Measurements from ENCODE around the gene LRRC25.

Gene LRRC25

GRCh38 chr19:18401580-18402112, 4.2 kb upstream of the LRRC25 start:
- peak; percentile 59 for TF ChIP-seq CTCF (conservative IDR thresholded peaks at IDR 0.05)
- H3K27ac ChIP-seq, result peak overlapping the region; percentile 48

- peak overlapping the region; percentile 80 for H3K27ac ChIP-seq
- TF ChIP-seq CTCF (conservative IDR thresholded peaks at IDR 0.05), result no peak
Observed at GRCh38 chr19:18399008-18399407, 1.6 kb upstream of the LRRC25 start.

- no peak for TF ChIP-seq CTCF (conservative IDR thresholded peaks at IDR 0.05)
- H3K27ac ChIP-seq, result 0 out of 2 replicates have a peak overlapping the region, but pooled peaks have one; percentile 7
Observed at GRCh38 chr19:18396471-18397241, 766 bp downstream of the LRRC25 start.

- H3K27ac ChIP-seq, result no peak overlapping the region
- TF ChIP-seq CTCF (conservative IDR thresholded peaks at IDR 0.05), result no peak
Observed at GRCh38 chr19:18393836-18394235, 3.6 kb downstream of the LRRC25 start.

- H3K27ac ChIP-seq, result no peak overlapping the region
Observed at GRCh38 chr19:18392926-18393325, 4.5 kb downstream of the LRRC25 start.

GRCh38 chr19:18392417-18392816, 5.0 kb downstream of the LRRC25 start:
- no peak for TF ChIP-seq CTCF (conservative IDR thresholded peaks at IDR 0.05)
- H3K27ac ChIP-seq, result no peak overlapping the region

More at GRCh38 chr19:18392926-18393325, 4.5 kb downstream of the LRRC25 start:
- no peak for TF ChIP-seq CTCF (conservative IDR thresholded peaks at IDR 0.05)

GRCh38 chr19:18391509-18392075, 5.8 kb downstream of the LRRC25 start:
- H3K27ac ChIP-seq, result no peak overlapping the region
- TF ChIP-seq CTCF (conservative IDR thresholded peaks at IDR 0.05), result no peak
